Measurements from ENCODE around the gene CRCP.

The CRCP gene

GRCh38 chr7:66181845-66182244 lies 67.2 kb downstream of the CRCP start:
- no peak overlapping the region for H3K9ac ChIP-seq (ENCODE audit: low read depth, low read length)
- H3K36me3 ChIP-seq (ENCODE audit: insufficient read depth, low read length) = no peaks in the 10 kb centered on the region
- no peak overlapping the region for H3K27ac ChIP-seq (ENCODE audit: low read depth, low read length)
- H3K4me3 ChIP-seq (ENCODE audit: low read length) = no peak overlapping the region
- 100% methylated on average over 2 of the region's 2 CpGs for WGBS
- no peaks in the 10 kb centered on the region for H3K9me3 ChIP-seq (ENCODE audit: insufficient read depth, low read depth, low read length)
- no peaks in the 10 kb centered on the region for H3K4me1 ChIP-seq (ENCODE audit: insufficient read depth, low read length)
- no peaks in the 10 kb centered on the region for H3K27me3 ChIP-seq (ENCODE audit: insufficient read depth, low read length)

GRCh38 chr7:66182920-66183319 lies 68.3 kb downstream of the CRCP start:
- no peaks in the 10 kb centered on the region for H3K27me3 ChIP-seq (ENCODE audit: insufficient read depth, low read length)
- no peak overlapping the region for H3K9ac ChIP-seq (ENCODE audit: low read depth, low read length)
- no peak overlapping the region for H3K27ac ChIP-seq (ENCODE audit: low read depth, low read length)
- no peak overlapping the region for H3K4me3 ChIP-seq (ENCODE audit: low read length)
- no peaks in the 10 kb centered on the region for H3K36me3 ChIP-seq (ENCODE audit: insufficient read depth, low read length)
- no peaks in the 10 kb centered on the region for H3K4me1 ChIP-seq (ENCODE audit: insufficient read depth, low read length)
- no peaks in the 10 kb centered on the region for H3K9me3 ChIP-seq (ENCODE audit: insufficient read depth, low read depth, low read length)
- WGBS = 91% methylated on average over 6 of the region's 6 CpGs

- no peaks in the 10 kb centered on the region for H3K4me1 ChIP-seq (ENCODE audit: insufficient read depth, low read length)
- no peaks in the 10 kb centered on the region for H3K9me3 ChIP-seq (ENCODE audit: insufficient read depth, low read depth, low read length)
- H3K36me3 ChIP-seq (ENCODE audit: insufficient read depth, low read length) = no peaks in the 10 kb centered on the region
- no peaks in the 10 kb centered on the region for H3K27me3 ChIP-seq (ENCODE audit: insufficient read depth, low read length)
- H3K9ac ChIP-seq (ENCODE audit: low read depth, low read length) = no peak overlapping the region
- no peak overlapping the region for H3K27ac ChIP-seq (ENCODE audit: low read depth, low read length)
- 94% methylated on average over 2 of the region's 2 CpGs for WGBS
- no peak overlapping the region for H3K4me3 ChIP-seq (ENCODE audit: low read length)
These were observed 69.1 kb downstream of the CRCP start for GRCh38 chr7:66183700-66184099.

- no peaks in the 10 kb centered on the region for H3K4me1 ChIP-seq (ENCODE audit: insufficient read depth, low read length)
- H3K4me3 ChIP-seq (ENCODE audit: low read length) = no peak overlapping the region
- no peaks in the 10 kb centered on the region for H3K36me3 ChIP-seq (ENCODE audit: insufficient read depth, low read length)
- 96% methylated on average over 8 of the region's 8 CpGs for WGBS
- H3K9me3 ChIP-seq (ENCODE audit: insufficient read depth, low read depth, low read length) = no peaks in the 10 kb centered on the region
- H3K27me3 ChIP-seq (ENCODE audit: insufficient read depth, low read length) = no peaks in the 10 kb centered on the region
- H3K9ac ChIP-seq (ENCODE audit: low read depth, low read length) = no peak overlapping the region
- H3K27ac ChIP-seq (ENCODE audit: low read depth, low read length) = no peak overlapping the region
These were observed 71.1 kb downstream of the CRCP start for GRCh38 chr7:66185680-66186187.

- H3K4me1 ChIP-seq (ENCODE audit: insufficient read depth, low read length) = no peaks in the 10 kb centered on the region
- H3K9me3 ChIP-seq (ENCODE audit: insufficient read depth, low read depth, low read length) = no peaks in the 10 kb centered on the region
- no peaks in the 10 kb centered on the region for H3K36me3 ChIP-seq (ENCODE audit: insufficient read depth, low read length)
- H3K4me3 ChIP-seq (ENCODE audit: low read length) = no peak overlapping the region
- WGBS = 93% methylated on average over 4 of the region's 4 CpGs
- no peak overlapping the region for H3K9ac ChIP-seq (ENCODE audit: low read depth, low read length)
- H3K27me3 ChIP-seq (ENCODE audit: insufficient read depth, low read length) = no peaks in the 10 kb centered on the region
- no peak overlapping the region for H3K27ac ChIP-seq (ENCODE audit: low read depth, low read length)
These were observed 72.3 kb downstream of the CRCP start for GRCh38 chr7:66186991-66187390.

GRCh38 chr7:66187905-66188304 lies 73.3 kb downstream of the CRCP start:
- no peaks in the 10 kb centered on the region for H3K9me3 ChIP-seq (ENCODE audit: insufficient read depth, low read depth, low read length)
- 72% methylated on average over 1 of the region's 1 CpG for WGBS
- no peaks in the 10 kb centered on the region for H3K4me1 ChIP-seq (ENCODE audit: insufficient read depth, low read length)
- H3K36me3 ChIP-seq (ENCODE audit: insufficient read depth, low read length) = no peaks in the 10 kb centered on the region
- H3K27me3 ChIP-seq (ENCODE audit: insufficient read depth, low read length) = no peaks in the 10 kb centered on the region
- H3K9ac ChIP-seq (ENCODE audit: low read depth, low read length) = no peak overlapping the region
- no peak overlapping the region for H3K4me3 ChIP-seq (ENCODE audit: low read length)
- no peak overlapping the region for H3K27ac ChIP-seq (ENCODE audit: low read depth, low read length)

- no peak overlapping the region for H3K27ac ChIP-seq (ENCODE audit: low read depth, low read length)
- H3K9me3 ChIP-seq (ENCODE audit: insufficient read depth, low read depth, low read length) = no peaks in the 10 kb centered on the region
- 93% methylated on average over 2 of the region's 2 CpGs for WGBS
- no peak overlapping the region for H3K4me3 ChIP-seq (ENCODE audit: low read length)
- no peak overlapping the region for H3K9ac ChIP-seq (ENCODE audit: low read depth, low read length)
- H3K4me1 ChIP-seq (ENCODE audit: insufficient read depth, low read length) = no peaks in the 10 kb centered on the region
- H3K36me3 ChIP-seq (ENCODE audit: insufficient read depth, low read length) = no peaks in the 10 kb centered on the region
- no peaks in the 10 kb centered on the region for H3K27me3 ChIP-seq (ENCODE audit: insufficient read depth, low read length)
These were observed 74.0 kb downstream of the CRCP start for GRCh38 chr7:66188645-66189044.

- no peaks in the 10 kb centered on the region for H3K4me1 ChIP-seq (ENCODE audit: insufficient read depth, low read length)
- H3K27ac ChIP-seq (ENCODE audit: low read depth, low read length) = no peak overlapping the region
- H3K27me3 ChIP-seq (ENCODE audit: insufficient read depth, low read length) = no peaks in the 10 kb centered on the region
- H3K36me3 ChIP-seq (ENCODE audit: insufficient read depth, low read length) = no peaks in the 10 kb centered on the region
- H3K9me3 ChIP-seq (ENCODE audit: insufficient read depth, low read depth, low read length) = no peaks in the 10 kb centered on the region
- H3K9ac ChIP-seq (ENCODE audit: low read depth, low read length) = no peak overlapping the region
- 94% methylated on average over 7 of the region's 7 CpGs for WGBS
- H3K4me3 ChIP-seq (ENCODE audit: low read length) = no peak overlapping the region
These were observed 75.3 kb downstream of the CRCP start for GRCh38 chr7:66189695-66190503.

- no peak overlapping the region for H3K4me3 ChIP-seq (ENCODE audit: low read length)
- no peaks in the 10 kb centered on the region for H3K36me3 ChIP-seq (ENCODE audit: insufficient read depth, low read length)
- no peak overlapping the region for H3K9ac ChIP-seq (ENCODE audit: low read depth, low read length)
- no peaks in the 10 kb centered on the region for H3K9me3 ChIP-seq (ENCODE audit: insufficient read depth, low read depth, low read length)
- no peak overlapping the region for H3K27ac ChIP-seq (ENCODE audit: low read depth, low read length)
- no peaks in the 10 kb centered on the region for H3K27me3 ChIP-seq (ENCODE audit: insufficient read depth, low read length)
- WGBS = 95% methylated on average over 5 of the region's 5 CpGs
- H3K4me1 ChIP-seq (ENCODE audit: insufficient read depth, low read length) = no peaks in the 10 kb centered on the region
These were observed 75.8 kb downstream of the CRCP start for GRCh38 chr7:66190504-66190857.

- H3K27ac ChIP-seq (ENCODE audit: low read depth, low read length) = no peak overlapping the region
- H3K4me3 ChIP-seq (ENCODE audit: low read length) = no peak overlapping the region
- no peaks in the 10 kb centered on the region for H3K9me3 ChIP-seq (ENCODE audit: insufficient read depth, low read depth, low read length)
- WGBS = 80% methylated on average over 6 of the region's 6 CpGs
- 0 out of 2 replicates have a peak, but pooled peaks cover 2% of the 10 kb centered on the region for H3K4me1 ChIP-seq (ENCODE audit: insufficient read depth, low read length)
- H3K36me3 ChIP-seq (ENCODE audit: insufficient read depth, low read length) = no peaks in the 10 kb centered on the region
- no peak overlapping the region for H3K9ac ChIP-seq (ENCODE audit: low read depth, low read length)
- H3K27me3 ChIP-seq (ENCODE audit: insufficient read depth, low read length) = no peaks in the 10 kb centered on the region
These were observed 78.6 kb downstream of the CRCP start for GRCh38 chr7:66193146-66193725.

- H3K9me3 ChIP-seq (ENCODE audit: insufficient read depth, low read depth, low read length) = no peaks in the 10 kb centered on the region
- no peak overlapping the region for H3K9ac ChIP-seq (ENCODE audit: low read depth, low read length)
- H3K27me3 ChIP-seq (ENCODE audit: insufficient read depth, low read length) = no peaks in the 10 kb centered on the region
- no peak overlapping the region for H3K4me3 ChIP-seq (ENCODE audit: low read length)
- no peak overlapping the region for H3K27ac ChIP-seq (ENCODE audit: low read depth, low read length)
- H3K4me1 ChIP-seq (ENCODE audit: insufficient read depth, low read length) = 0 out of 2 replicates have a peak, but pooled peaks cover 4% of the 10 kb centered on the region
- H3K36me3 ChIP-seq (ENCODE audit: insufficient read depth, low read length) = no peaks in the 10 kb centered on the region
- 83% methylated on average over 2 of the region's 2 CpGs for WGBS
These were observed 83.8 kb downstream of the CRCP start for GRCh38 chr7:66198469-66198868.

Measured in HUES64 (cell line).